ENCODE data around the gene EZR. TPM values are rescaled to one million over a fixed set of nuclear protein-coding genes. Genes with fewer than 3 reads are reported as not detected.

EZR gene
- total RNA-seq, 2 donors from 2014 or later = 161 to 197 TPM

DNA sequence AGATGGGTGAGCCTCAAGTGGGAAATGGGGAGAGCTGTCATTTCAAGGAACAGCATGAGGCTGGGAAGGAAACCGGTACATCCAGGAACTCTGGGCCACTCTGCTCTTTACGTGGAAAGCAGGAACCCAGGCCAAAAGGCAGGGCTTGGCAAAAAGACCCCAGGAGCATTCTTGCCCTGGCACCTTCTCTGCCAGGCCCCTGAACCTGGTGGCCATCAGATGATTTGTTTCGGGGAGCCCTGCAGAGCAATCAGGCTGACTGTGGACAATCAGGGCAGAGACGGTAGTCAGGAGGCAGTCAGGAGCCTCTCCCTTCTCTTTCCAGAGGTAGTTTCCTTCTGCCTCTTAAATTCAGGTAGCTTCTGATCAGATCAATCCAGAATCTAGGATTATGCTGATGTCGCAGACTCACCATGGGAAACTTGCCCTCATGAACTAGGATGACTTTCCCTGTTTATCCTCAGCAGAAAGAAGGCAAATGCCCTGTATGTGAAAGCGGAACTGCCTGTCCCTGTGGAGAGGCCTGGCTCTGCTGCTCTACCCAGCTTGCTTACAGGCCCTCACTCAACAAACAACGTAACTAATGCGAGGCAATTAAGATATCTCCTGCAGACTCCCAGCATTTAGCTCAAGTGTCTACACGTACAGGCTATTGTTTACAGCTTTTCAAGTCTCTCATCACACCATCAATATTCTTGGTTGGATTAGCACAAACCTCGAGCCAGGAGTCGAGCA lies 36.6 kb downstream of the EZR start:
- Histone ChIP-seq H3K4me3 (no peak overlapping the region), H3K9me3 (no peaks in the 10 kb centered on the region), H3K36me3 (peaks cover 85% of the 10 kb centered on the region), H3K27ac (no peak overlapping the region), H3K4me1 (no peaks in the 10 kb centered on the region), H3K27me3 (no peaks in the 10 kb centered on the region)
- no peak for DNase-seq (ENCODE audit: low spot score)
- TF ChIP-seq, protein P1, sequence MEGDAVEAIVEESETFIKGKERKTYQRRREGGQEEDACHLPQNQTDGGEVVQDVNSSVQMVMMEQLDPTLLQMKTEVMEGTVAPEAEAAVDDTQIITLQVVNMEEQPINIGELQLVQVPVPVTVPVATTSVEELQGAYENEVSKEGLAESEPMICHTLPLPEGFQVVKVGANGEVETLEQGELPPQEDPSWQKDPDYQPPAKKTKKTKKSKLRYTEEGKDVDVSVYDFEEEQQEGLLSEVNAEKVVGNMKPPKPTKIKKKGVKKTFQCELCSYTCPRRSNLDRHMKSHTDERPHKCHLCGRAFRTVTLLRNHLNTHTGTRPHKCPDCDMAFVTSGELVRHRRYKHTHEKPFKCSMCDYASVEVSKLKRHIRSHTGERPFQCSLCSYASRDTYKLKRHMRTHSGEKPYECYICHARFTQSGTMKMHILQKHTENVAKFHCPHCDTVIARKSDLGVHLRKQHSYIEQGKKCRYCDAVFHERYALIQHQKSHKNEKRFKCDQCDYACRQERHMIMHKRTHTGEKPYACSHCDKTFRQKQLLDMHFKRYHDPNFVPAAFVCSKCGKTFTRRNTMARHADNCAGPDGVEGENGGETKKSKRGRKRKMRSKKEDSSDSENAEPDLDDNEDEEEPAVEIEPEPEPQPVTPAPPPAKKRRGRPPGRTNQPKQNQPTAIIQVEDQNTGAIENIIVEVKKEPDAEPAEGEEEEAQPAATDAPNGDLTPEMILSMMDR (IDR thresholded peaks at IDR 0.05) = no peak

DNA sequence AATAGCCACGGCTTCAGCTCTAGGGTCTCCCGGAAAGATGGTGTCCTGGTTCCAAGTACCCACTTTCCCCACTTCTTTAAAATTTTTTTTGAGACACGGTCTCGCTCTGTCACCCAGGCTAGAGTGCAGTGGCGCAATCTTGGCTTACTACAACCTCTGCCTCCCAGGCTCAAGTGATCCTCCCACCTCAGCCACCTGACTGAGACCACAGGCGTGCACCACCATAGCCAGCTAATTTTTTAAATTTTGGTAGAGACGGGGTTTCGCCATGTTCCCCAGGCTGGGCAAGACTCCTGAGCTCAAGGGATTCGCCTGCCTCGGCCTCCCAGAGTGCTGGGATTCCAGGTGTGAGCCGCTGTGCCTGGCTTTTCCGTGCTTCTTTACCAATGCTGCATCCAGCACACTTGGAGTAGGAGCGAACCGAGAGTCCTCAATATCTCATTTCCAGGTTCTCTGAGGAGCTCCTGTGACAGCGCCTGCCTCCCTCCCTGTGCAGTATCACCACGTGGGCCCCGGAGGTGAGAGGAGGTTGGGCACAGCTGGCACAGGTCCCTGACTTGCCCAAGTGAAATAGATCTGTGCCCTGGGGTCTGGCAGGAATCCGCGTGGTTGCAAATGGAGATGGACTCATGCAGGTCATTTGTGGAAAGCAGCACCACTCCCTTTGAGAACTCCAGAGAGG lies 37.3 kb downstream of the EZR start:
- H3K4me1 ChIP-seq = no peaks in the 10 kb centered on the region
- DNase-seq (ENCODE audit: low spot score) = no peak
- no peak overlapping the region for H3K27ac ChIP-seq
- TF ChIP-seq, protein P1 (IDR thresholded peaks at IDR 0.05) = no peak
- H3K9me3 ChIP-seq = no peaks in the 10 kb centered on the region
- H3K27me3 ChIP-seq = no peaks in the 10 kb centered on the region
- H3K36me3 ChIP-seq = peaks cover 80% of the 10 kb centered on the region
- H3K4me3 ChIP-seq = no peak overlapping the region

DNA sequence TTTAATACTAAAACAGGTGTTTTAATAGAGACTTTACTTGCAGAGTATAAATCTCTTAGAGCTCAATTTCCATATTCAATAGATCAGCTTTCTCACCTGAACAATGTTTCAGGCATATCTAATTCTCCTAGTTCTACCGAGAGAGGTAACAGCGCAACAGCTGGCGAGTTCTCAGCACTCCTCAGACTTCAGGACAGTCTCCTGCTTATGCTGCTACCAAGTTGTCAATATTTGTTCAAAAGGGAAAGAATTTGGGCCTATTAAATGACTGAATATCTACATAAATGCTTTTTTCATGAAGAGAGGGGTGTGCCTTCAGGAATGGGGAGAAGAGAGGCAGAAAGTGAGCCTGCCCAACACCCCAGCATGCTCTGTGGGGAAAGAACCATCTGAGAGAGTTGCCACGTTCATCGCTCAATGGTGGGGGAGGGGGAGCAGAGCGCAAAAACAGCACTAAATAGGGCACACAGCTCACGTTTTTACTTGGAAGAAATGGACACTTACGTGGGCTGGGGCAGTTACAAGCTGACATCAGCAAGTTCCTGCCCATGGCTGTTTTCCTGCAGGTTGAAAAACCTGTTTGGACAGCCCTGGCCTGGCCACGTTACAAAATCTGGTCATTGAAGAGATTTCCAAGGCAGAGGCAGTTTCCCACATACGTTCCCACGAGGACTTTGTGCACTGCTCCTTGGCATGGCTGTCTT lies 38.0 kb downstream of the EZR start:
- H3K27me3 ChIP-seq = no peaks in the 10 kb centered on the region
- TF ChIP-seq, protein P1 (IDR thresholded peaks at IDR 0.05) = no peak
- no peaks in the 10 kb centered on the region for H3K4me1 ChIP-seq
- peaks cover 80% of the 10 kb centered on the region for H3K36me3 ChIP-seq
- no peak for DNase-seq (ENCODE audit: low spot score)
- no peak overlapping the region for H3K4me3 ChIP-seq
- no peaks in the 10 kb centered on the region for H3K9me3 ChIP-seq
- H3K27ac ChIP-seq = no peak overlapping the region

DNA sequence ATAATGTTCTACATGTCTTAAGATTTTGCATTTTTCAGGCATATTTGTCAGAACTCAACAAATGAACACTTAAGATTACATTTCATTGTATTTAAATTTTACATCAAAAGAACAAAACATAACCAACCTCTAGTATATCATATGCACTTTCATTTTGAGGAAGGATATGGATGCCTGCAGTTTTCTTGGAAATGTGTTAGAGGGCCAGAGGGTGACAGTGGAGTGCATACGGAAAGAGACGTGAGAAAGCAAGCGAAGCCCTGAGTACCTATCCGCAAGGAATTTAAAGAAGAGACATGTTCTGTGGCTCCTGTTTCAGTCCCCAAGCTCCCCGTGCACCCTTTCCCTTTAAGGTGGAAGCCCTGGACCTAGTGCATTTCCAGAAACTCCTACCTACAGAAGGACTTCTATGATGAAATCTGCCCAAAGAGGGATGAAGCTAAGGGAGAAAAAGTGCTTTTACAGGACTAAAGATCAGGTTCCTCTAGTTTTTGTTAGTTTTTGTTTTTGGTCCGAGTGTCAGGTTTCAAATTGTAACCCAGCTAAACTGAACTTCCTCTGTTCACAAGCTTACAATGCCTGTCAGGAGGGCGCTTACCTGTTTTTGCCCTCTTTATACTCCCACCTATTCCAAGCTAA lies 38.8 kb downstream of the EZR start:
- Histone ChIP-seq H3K36me3 (peaks cover 82% of the 10 kb centered on the region), H3K4me1 (no peaks in the 10 kb centered on the region)
- no peak for DNase-seq (ENCODE audit: low spot score)

DNA sequence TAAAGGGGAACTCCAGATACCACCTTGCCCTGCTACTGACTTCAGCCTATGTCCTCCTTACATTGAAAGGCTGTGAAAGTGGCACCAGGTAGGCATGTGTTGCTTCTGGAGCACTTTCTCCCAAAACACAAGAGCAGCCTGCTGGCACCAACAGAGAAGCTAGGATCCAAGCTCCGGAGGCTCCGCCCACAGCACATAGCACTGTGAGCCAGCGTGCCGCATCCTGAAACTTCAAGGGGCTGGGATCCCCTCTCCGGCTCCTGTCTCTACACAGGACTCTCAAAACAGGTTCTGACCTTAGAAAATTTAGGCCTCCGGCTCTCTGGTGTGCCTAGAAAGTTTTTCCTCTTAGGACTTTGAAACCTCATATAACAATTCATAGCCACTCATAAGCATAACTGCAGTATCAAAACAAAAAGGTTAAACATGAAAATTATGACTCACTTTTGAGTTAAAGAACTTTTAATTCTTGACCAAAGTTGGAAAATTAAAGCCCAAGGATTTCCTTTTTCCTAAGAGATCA lies 41.1 kb downstream of the EZR start:
- Histone ChIP-seq H3K27ac (no peak overlapping the region), H3K27me3 (no peaks in the 10 kb centered on the region), H3K4me3 (no peak overlapping the region), H3K36me3 (peaks cover 78% of the 10 kb centered on the region), H3K4me1 (no peaks in the 10 kb centered on the region), H3K9me3 (no peaks in the 10 kb centered on the region)
- DNase-seq (ENCODE audit: low spot score) = no peak
- TF ChIP-seq, protein P1 (IDR thresholded peaks at IDR 0.05) = no peak

More for the DNA sequence above, 38.8 kb downstream of the EZR start:
- Histone ChIP-seq H3K27ac (no peak overlapping the region), H3K27me3 (no peaks in the 10 kb centered on the region), H3K4me3 (no peak overlapping the region), H3K9me3 (no peaks in the 10 kb centered on the region)
- TF ChIP-seq, protein P1 (IDR thresholded peaks at IDR 0.05) = no peak

Data from right atrium auricular region (tissue), 2 donors.